Measurements from ENCODE around the gene ADCY4.

The ADCY4 gene

GRCh38 chr14:24378327-24378726 lies 43.5 kb upstream of the ADCY4 start:
- no peak for TF ChIP-seq TOX (CRISPR knock-in tag; IDR thresholded peaks at IDR 0.05; ENCODE audit: borderline replicate concordance)
- no peak for TF ChIP-seq ESRRG (CRISPR knock-in tag; IDR thresholded peaks at IDR 0.05)
- no peak for TF ChIP-seq PATZ1 (CRISPR knock-in tag; IDR thresholded peaks at IDR 0.05; ENCODE audit: borderline replicate concordance)
- TF ChIP-seq TCF4 (CRISPR knock-in tag; IDR thresholded peaks at IDR 0.05; ENCODE audit: borderline replicate concordance): no peak
- no peak for TF ChIP-seq OSR1 (CRISPR knock-in tag; IDR thresholded peaks at IDR 0.05)
- no peak for TF ChIP-seq ARNTL (CRISPR knock-in tag; IDR thresholded peaks at IDR 0.05; ENCODE audit: borderline replicate concordance, low read depth)
- no peak for TF ChIP-seq PPARA (CRISPR knock-in tag; IDR thresholded peaks at IDR 0.05; ENCODE audit: borderline replicate concordance)
- no peak for TF ChIP-seq ZNF565 (CRISPR knock-in tag; conservative IDR thresholded peaks at IDR 0.05; ENCODE audit: low read depth)
- no peak for TF ChIP-seq RARB (CRISPR knock-in tag; IDR thresholded peaks at IDR 0.05)
- TF ChIP-seq CSRNP3 (CRISPR knock-in tag; IDR thresholded peaks at IDR 0.05): no peak
- TF ChIP-seq GLIS3 (CRISPR knock-in tag; IDR thresholded peaks at IDR 0.05): no peak
- ATAC-seq: no peak

GRCh38 chr14:24377657-24378056 lies 42.8 kb upstream of the ADCY4 start:
- TF ChIP-seq OSR1 (CRISPR knock-in tag; IDR thresholded peaks at IDR 0.05): no peak
- TF ChIP-seq CSRNP3 (CRISPR knock-in tag; IDR thresholded peaks at IDR 0.05): no peak
- TF ChIP-seq ZFP3 (CRISPR knock-in tag; IDR thresholded peaks at IDR 0.05): no peak
- TF ChIP-seq PATZ1 (CRISPR knock-in tag; IDR thresholded peaks at IDR 0.05; ENCODE audit: borderline replicate concordance): no peak
- TF ChIP-seq ISL1 (CRISPR knock-in tag; IDR thresholded peaks at IDR 0.05): no peak
- no peak for TF ChIP-seq RARB (CRISPR knock-in tag; IDR thresholded peaks at IDR 0.05)
- TF ChIP-seq POU6F1 (CRISPR knock-in tag; IDR thresholded peaks at IDR 0.05; ENCODE audit: borderline replicate concordance, low read depth): no peak
- no peak for TF ChIP-seq ZFP30 (CRISPR knock-in tag; IDR thresholded peaks at IDR 0.05)

GRCh38 chr14:24377126-24377525 lies 42.3 kb upstream of the ADCY4 start:
- no peak for ATAC-seq
- TF ChIP-seq POU6F1 (CRISPR knock-in tag; IDR thresholded peaks at IDR 0.05; ENCODE audit: borderline replicate concordance, low read depth) (no peak), ZFP30 (CRISPR knock-in tag; IDR thresholded peaks at IDR 0.05) (no peak), ZFP3 (CRISPR knock-in tag; IDR thresholded peaks at IDR 0.05) (no peak), TOX (CRISPR knock-in tag; IDR thresholded peaks at IDR 0.05; ENCODE audit: borderline replicate concordance) (no peak), ISL1 (CRISPR knock-in tag; IDR thresholded peaks at IDR 0.05) (no peak), CSDC2 (CRISPR knock-in tag; IDR thresholded peaks at IDR 0.05) (no peak)

More at GRCh38 chr14:24377657-24378056, 42.8 kb upstream of the ADCY4 start:
- ATAC-seq: no peak

Data from SK-N-SH treated with all-trans-retinoic acid at 6 μM for 48 hours (cell line).